Left lung (tissue), 10 donors: Measurements from ENCODE around the gene ATP6V1A. TPM values are rescaled to one million over a fixed set of nuclear protein-coding genes. Genes with fewer than 3 reads are reported as not detected.

Experiments used
- ATAC-seq: fragments of 200-7000 bp; cut with Tn5 transposase; one replicate; pipeline ENCODE4 v1.9.1; 2020; ENCODE audit warnings: moderate library complexity
- DNase-seq, 4 donors: peaks; one replicate each; pipeline ENCODE4 v3.0.0-alpha.2; 2013 to 2020
- H3K27ac ChIP-seq, 2 donors: fragments of 200-600 bp; sonication (generic) in 1 of 2; one replicate each; pipeline versions ENCODE4 v1.5.0 to v1.8.0; 2020 to 2021
- H3K27me3 ChIP-seq, 2 donors: fragments of 200-600 bp; sonication (generic) in 1 of 2; one replicate each; pipeline versions ENCODE4 v1.5.0 to v1.8.0; 2020 to 2021
- H3K36me3 ChIP-seq, 2 donors: fragments of 200-600 bp; sonication (generic) in 1 of 2; one replicate each; pipeline versions ENCODE4 v1.5.0 to v1.8.0; 2020 to 2021
- H3K4me1 ChIP-seq, 2 donors: fragments of 200-600 bp; one replicate each; pipeline ENCODE4 v1.8.0; 2021
- H3K4me3 ChIP-seq, 2 donors: fragments of 200-600 bp; sonication (generic) in 1 of 2; one replicate each; pipeline versions ENCODE4 v1.5.0 to v1.8.0; 2020 to 2021; ENCODE audit warnings: mild to moderate bottlenecking in 1 of 2
- H3K9me3 ChIP-seq, 2 donors: fragments of 200-600 bp; sonication (generic) in 1 of 2; one replicate each; pipeline versions ENCODE4 v1.5.0 to v1.8.0; 2020 to 2021
- CTCF ChIP-seq, 2 donors: fragments of 200-600 bp; sonication (generic) in 1 of 2; IDR thresholded peaks; one replicate each; pipeline versions ENCODE4 v1.5.0 to v1.8.0; 2021; ENCODE audit warnings: antibody characterized with exemption in 2 of 2
- intact Hi-C, 2 donors: fragments of 100-400 bp; cut with DNase I; formaldehyde crosslinking; loops; one replicate each; pipeline versions ENCODE4 v1.11.2 to v1.14.2; 2022
- polyA plus RNA-seq, 6 donors: library from polyadenylated mRNA; unstranded; fragments of 120-200 nt; gene quantifications; one replicate each; pipeline ENCODE4 v1.2.1, GENCODE V29; 2013; ENCODE audit not compliant: insufficient read length in 6 of 6
- total RNA-seq, 2 donors: library from RNA; stranded (reverse); fragmentation: NEBNext Ultra II Directional; extraction: Animal tissue kit (Norgen Biotek cat#: 25700); gene quantifications; one replicate each; pipeline ENCODE4 v1.2.1, GENCODE V29; 2021
- donor health status: DM: no; HTN: yes; CAD: no.
- donor health status: DM: no; HTN: no; CAD: no.

ATP6V1A gene
- total and polyA plus RNA-seq, 8 donors, result 39.6 to 137 (median 49.9) TPM

- H3K36me3 ChIP-seq, result peaks cover 0 to 8% of the 10 kb centered on the region in 2 donors
- peaks cover 0 to 7% of the 10 kb centered on the region in 2 donors for H3K4me1 ChIP-seq
- H3K9me3 ChIP-seq, result no peaks in the 10 kb centered on the region
- no peak for DNase-seq
- TF ChIP-seq CTCF (IDR thresholded peaks at IDR 0.05), result no peak
- no peak overlapping the region for H3K27ac ChIP-seq
- no peaks in the 10 kb centered on the region for H3K27me3 ChIP-seq
- intact Hi-C loops, result loop anchor here in 1 of 2 donors (10.0 kb wide), 1 partner anchor 103 kb away; the partner anchor contains the start of gene GRAMD1C
- no peak overlapping the region for H3K4me3 ChIP-seq
- ATAC-seq, result no peak
Observed at GRCh38 chr3:113731694-113732093, 15.1 kb upstream of the ATP6V1A start.

GRCh38 chr3:113736548-113737089 lies 10.2 kb upstream of the ATP6V1A start:
- intact Hi-C loops, result loop anchor here in 1 of 2 donors (10.0 kb wide), 1 partner anchor 98 kb away; the partner anchor contains the start of gene GRAMD1C
- Histone ChIP-seq H3K27me3 (no peaks in the 10 kb centered on the region), H3K36me3 (no peaks in the 10 kb centered on the region), H3K27ac (no peak overlapping the region), H3K4me3 (no peak overlapping the region), H3K9me3 (no peaks in the 10 kb centered on the region), H3K4me1 (peaks cover 0 to 33% of the 10 kb centered on the region in 2 donors)
- ATAC-seq, result peak; percentile 90
- TF ChIP-seq CTCF (IDR thresholded peaks at IDR 0.05), result peak; percentile 45 to 46
- peak in 2 of 4 donors; percentile 51 to 70 for DNase-seq

- intact Hi-C loops, result no loop called here
- no peak for DNase-seq
- TF ChIP-seq CTCF (IDR thresholded peaks at IDR 0.05), result no peak
- no peak overlapping the region for H3K27ac ChIP-seq
- H3K27me3 ChIP-seq, result no peaks in the 10 kb centered on the region
- no peaks in the 10 kb centered on the region for H3K9me3 ChIP-seq
- H3K4me3 ChIP-seq, result no peak overlapping the region
- H3K36me3 ChIP-seq, result no peaks in the 10 kb centered on the region
- H3K4me1 ChIP-seq, result peaks cover 8 to 66% of the 10 kb centered on the region in 2 donors
- no peak for ATAC-seq
Observed at GRCh38 chr3:113741086-113741485, 5.7 kb upstream of the ATP6V1A start.

GRCh38 chr3:113741620-113742019 lies 5.2 kb upstream of the ATP6V1A start:
- Histone ChIP-seq H3K4me1 (peaks cover 8 to 61% of the 10 kb centered on the region in 2 donors), H3K27me3 (no peaks in the 10 kb centered on the region)

More at GRCh38 chr3:113741620-113742019, 5.2 kb upstream of the ATP6V1A start:
- TF ChIP-seq CTCF (IDR thresholded peaks at IDR 0.05), result no peak
- intact Hi-C loops, result no loop called here
- no peak overlapping the region for H3K27ac ChIP-seq
- no peaks in the 10 kb centered on the region for H3K9me3 ChIP-seq
- DNase-seq (no peak), ATAC-seq (no peak)
- H3K4me3 ChIP-seq, result no peak overlapping the region
- H3K36me3 ChIP-seq, result no peaks in the 10 kb centered on the region
